Lower leg skin (tissue), 4 donors: ENCODE results near the gene EPHA3. TPM values are rescaled to one million over a fixed set of nuclear protein-coding genes. Genes with fewer than 3 reads are reported as not detected.

Experiments
- DNase-seq, 2 donors: peaks; one replicate each; pipeline ENCODE4 v3.0.0-alpha.2; 2019; ENCODE audit warnings: low spot score in 2 of 2
- H3K4me3 ChIP-seq: fragments of 200-600 bp; sonication (generic); 2 replicates; pipeline ENCODE4 v1.5.1; 2017; ENCODE audit warnings: mild to moderate bottlenecking, low read depth; ENCODE audit not compliant: poor library complexity, severe bottlenecking
- CTCF ChIP-seq, 3 donors: fragments of 450-650 bp; IDR thresholded peaks; one replicate each; pipeline ENCODE4 v1.5.1; 2016; ENCODE audit warnings: antibody characterized with exemption in 3 of 3, mild to moderate bottlenecking in 3 of 3, moderate library complexity in 2 of 3
- POLR2A ChIP-seq, 2 donors: fragments of 450-650 bp; IDR thresholded peaks; one replicate each; pipeline ENCODE4 v1.6.1; 2016 to 2017; ENCODE audit warnings: antibody characterized with exemption in 2 of 2, mild to moderate bottlenecking in 1 of 2, moderate library complexity in 1 of 2
- WGBS, 2 donors: methylation state at CpG; one replicate each; pipeline ENCODE4 v1.1.5; 2018; 5-methylcytosine and 5-hydroxymethylcytosine counted together
- intact Hi-C: fragments of 100-400 bp; cut with DNase I; formaldehyde crosslinking; loops from one replicate; pipeline ENCODE4 v1.15.0; 2023; ENCODE audit warnings: low total_unique reads
- total RNA-seq, 4 donors: library from RNA; depleted of rRNA; stranded (reverse); fragments of >200 nt; gene quantifications; one replicate each; pipeline ENCODE4 v1.1.0, GENCODE V29; 2016

The EPHA3 gene
- total RNA-seq, 4 donors from 2014 or later, result 0.30 to 2.8 (median 1.0) TPM

- intact Hi-C loops, result no loop called here
- DNase-seq, result no peak
- 61 to 71% methylated on average over 1 of the region's 1 CpG for WGBS, 2 donors
- TF ChIP-seq POLR2A (IDR thresholded peaks at IDR 0.05) (no peak), CTCF (IDR thresholded peaks at IDR 0.05) (no peak)
- no peak overlapping the region for H3K4me3 ChIP-seq
These were observed 268.0 kb downstream of the EPHA3 start for GRCh38 chr3:89375451-89375850.

GRCh38 chr3:89380016-89380415 lies 272.6 kb downstream of the EPHA3 start:
- no peak for DNase-seq
- WGBS, 2 donors, result 82 to 89% methylated on average over 4 of the region's 4 CpGs
- TF ChIP-seq POLR2A (IDR thresholded peaks at IDR 0.05) (no peak), CTCF (IDR thresholded peaks at IDR 0.05) (no peak)
- intact Hi-C loops, result no loop called here
- no peak overlapping the region for H3K4me3 ChIP-seq

- TF ChIP-seq CTCF (IDR thresholded peaks at IDR 0.05), result no peak
- TF ChIP-seq POLR2A (IDR thresholded peaks at IDR 0.05), result no peak
- 73 to 81% methylated on average over 3 of the region's 3 CpGs for WGBS, 2 donors
- intact Hi-C loops, result no loop called here
- no peak overlapping the region for H3K4me3 ChIP-seq
- DNase-seq, result no peak
These were observed 285.6 kb downstream of the EPHA3 start for GRCh38 chr3:89392991-89393390.

GRCh38 chr3:89395456-89395855 lies 288.0 kb downstream of the EPHA3 start:
- no peak for DNase-seq
- WGBS, 2 donors, result 72 to 77% methylated on average over 1 of the region's 1 CpG
- no peak overlapping the region for H3K4me3 ChIP-seq
- TF ChIP-seq POLR2A (IDR thresholded peaks at IDR 0.05), result no peak
- no peak for TF ChIP-seq CTCF (IDR thresholded peaks at IDR 0.05)
- intact Hi-C loops, result no loop called here

GRCh38 chr3:89395996-89396395 lies 288.6 kb downstream of the EPHA3 start:
- DNase-seq, result no peak
- intact Hi-C loops, result no loop called here
- TF ChIP-seq CTCF (IDR thresholded peaks at IDR 0.05) (no peak), POLR2A (IDR thresholded peaks at IDR 0.05) (no peak)
- no peak overlapping the region for H3K4me3 ChIP-seq

GRCh38 chr3:89402051-89402450 lies 294.6 kb downstream of the EPHA3 start:
- no peak for TF ChIP-seq CTCF (IDR thresholded peaks at IDR 0.05)
- no peak overlapping the region for H3K4me3 ChIP-seq
- intact Hi-C loops, result no loop called here
- DNase-seq, result no peak
- WGBS, 2 donors, result 56 to 57% methylated on average over 1 of the region's 1 CpG
